HL-60/S4 (cell line): ENCODE results near the gene C16orf74.

ENCODE experiments used
- in situ Hi-C: fragments of 300-500 bp; cut with MboI; formaldehyde crosslinking; loops from 2 replicates; pipeline ENCODE4 v1.14.3; 2022; ENCODE audit warnings: low sequenced_read_pairs

Gene C16orf74

GRCh38 chr16:85662976-85663830 lies 87.7 kb downstream of the C16orf74 start:
- in situ Hi-C loops: no loop called here

- in situ Hi-C loops: no loop called here
Observed at GRCh38 chr16:85662482-85662812, 88.4 kb downstream of the C16orf74 start.

GRCh38 chr16:85661740-85662481 lies 89.0 kb downstream of the C16orf74 start:
- in situ Hi-C loops: no loop called here

GRCh38 chr16:85660843-85661739 lies 89.8 kb downstream of the C16orf74 start:
- in situ Hi-C loops: no loop called here

GRCh38 chr16:85659805-85660511 lies 90.9 kb downstream of the C16orf74 start:
- in situ Hi-C loops: no loop called here

GRCh38 chr16:85659336-85659735 lies 91.6 kb downstream of the C16orf74 start:
- in situ Hi-C loops: no loop called here

DNA sequence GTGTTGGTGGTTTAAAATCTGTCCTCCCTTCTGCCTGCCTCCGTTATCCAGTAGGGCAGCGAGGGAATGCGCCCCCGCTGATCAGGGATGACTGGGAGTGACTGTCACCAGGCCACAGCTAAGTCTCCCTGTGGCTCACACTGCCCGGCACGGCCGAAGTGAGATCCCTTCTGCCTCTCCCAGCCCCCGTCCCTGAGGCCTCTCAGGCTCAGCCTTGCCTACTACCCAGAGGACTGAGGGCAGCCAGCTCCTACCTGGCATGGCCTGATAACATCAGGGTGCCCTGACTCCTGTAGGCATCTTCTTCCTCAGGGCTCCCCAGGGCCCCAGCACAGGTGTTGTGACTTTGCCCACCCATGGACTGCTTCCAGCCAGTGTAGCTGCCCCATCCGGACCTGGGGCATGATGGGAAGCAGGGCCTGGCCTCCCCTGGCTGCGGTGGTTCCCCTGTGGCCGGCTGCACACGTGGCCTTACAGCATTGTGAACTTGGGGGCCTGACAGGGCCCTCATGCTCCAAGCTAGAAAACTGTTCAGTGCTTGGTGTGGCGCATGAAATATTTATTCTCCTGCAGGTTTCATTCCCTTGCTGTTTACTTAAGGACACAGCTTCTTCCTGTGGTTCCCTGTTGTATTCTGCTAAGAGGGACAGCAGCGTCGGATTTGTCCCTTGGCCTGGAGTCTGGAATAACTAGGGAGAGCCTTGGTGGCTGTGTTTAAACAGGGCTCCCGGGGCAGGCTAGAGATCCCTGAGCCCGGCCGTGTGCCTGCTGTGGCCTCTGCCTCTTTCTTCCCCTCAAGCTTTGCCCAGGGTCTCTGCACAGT lies 92.2 kb downstream of the C16orf74 start:
- in situ Hi-C loops: no loop called here

- in situ Hi-C loops: no loop called here
Observed at GRCh38 chr16:85657996-85658395, 92.9 kb downstream of the C16orf74 start.
